Erythroblast (primary cell): ENCODE results near the gene EIF6.

Source experiments
- GATA1 ChIP-seq: IDR thresholded peaks from 2 replicates; pipeline ENCODE4 v1.6.1; 2011; ENCODE audit warnings: low read depth, mild to moderate bottlenecking, control low read depth, low read length, moderate library complexity
- POLR2A ChIP-seq: IDR thresholded peaks from 2 replicates; pipeline ENCODE4 v1.6.1; 2011; ENCODE audit warnings: mild to moderate bottlenecking, low read length

- no peak for TF ChIP-seq POLR2A
- no peak for TF ChIP-seq GATA1
Measured at GRCh38 chr20:35238170-35238569, 46.4 kb downstream of the EIF6 start.
